Measurements from ENCODE around the gene ERAP2.

ERAP2 gene

GRCh38 chr5:96932026-96932425 is 55.7 kb downstream of the ERAP2 start:
- no peak for DNase-seq (ENCODE audit: low read depth)

GRCh38 chr5:96933764-96934707 is 57.7 kb downstream of the ERAP2 start:
- DNase-seq (ENCODE audit: low read depth) = no peak

DNA sequence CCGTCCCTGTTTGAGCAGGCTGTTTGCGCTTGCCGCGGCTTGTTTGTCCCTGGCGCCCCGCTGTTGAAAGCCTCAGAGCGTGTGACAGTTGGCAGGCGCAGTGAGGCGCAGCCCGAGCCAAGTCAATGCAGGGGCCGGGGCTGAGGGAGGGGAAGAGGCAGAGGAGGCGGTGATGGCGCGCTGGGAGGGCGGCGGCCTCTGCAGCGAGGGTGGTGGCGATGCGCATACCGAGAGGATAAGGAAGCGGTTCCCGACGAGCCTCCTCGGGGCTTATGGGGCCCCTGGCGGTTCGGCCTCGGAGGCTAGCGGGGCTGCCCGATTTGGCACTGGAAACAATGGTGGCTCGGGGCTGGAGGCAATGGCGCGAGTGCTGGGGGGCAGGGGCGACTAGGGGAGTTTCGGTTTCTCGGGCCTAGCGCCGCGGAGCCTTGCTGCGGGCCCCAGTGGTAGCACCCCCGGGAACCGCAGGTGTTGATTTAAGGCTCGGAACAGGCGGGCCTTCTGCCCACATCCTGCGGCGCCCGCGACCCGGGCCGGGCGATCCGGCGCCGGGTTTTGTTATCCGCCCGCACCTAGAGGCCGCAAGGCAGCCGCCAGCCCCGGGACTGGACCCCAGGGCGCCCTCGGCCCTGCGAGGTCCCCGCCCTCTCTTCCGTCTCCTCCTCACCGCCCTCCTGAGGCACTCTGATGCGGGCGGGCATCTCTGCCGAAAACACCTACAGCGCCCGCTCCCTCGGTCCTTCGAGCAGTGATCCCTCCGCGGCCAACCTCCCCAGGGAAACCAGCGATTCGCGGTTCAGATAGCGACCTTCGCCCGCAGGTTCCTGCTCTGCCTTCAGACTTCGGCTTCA is 58.6 kb downstream of the ERAP2 start:
- peak; percentile 85 for DNase-seq (ENCODE audit: low read depth)

- DNase-seq (ENCODE audit: low read depth) = peak; percentile 94
Observed at GRCh38 chr5:96935559-96936430, 59.5 kb downstream of the ERAP2 start, which contains the start of gene LNPEP. Gene LNPEP (plus strand): TSS chr5:96936080. CDS start chr5:96936156, 76 bp downstream.

GRCh38 chr5:96936431-96937320 is 60.4 kb downstream of the ERAP2 start:
- DNase-seq (ENCODE audit: low read depth) = no peak

DNA sequence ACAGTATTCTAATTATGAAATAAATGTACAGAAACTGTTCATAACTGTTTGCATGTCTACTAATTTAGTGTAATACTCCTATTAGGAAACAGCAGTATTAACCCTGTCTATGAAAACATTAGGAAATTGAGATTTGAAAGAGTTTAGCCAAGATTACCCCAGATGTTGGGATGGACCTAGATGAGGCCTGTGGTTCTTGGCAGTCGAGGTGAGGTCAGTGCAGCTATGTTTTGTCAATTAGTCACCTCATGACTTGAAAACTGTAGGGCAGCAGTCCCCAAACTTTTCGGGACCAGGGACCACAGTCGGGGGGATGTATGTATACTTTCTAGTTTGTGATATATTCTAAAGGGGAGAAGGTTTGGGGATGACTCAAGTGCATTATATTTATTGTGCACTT is 64.3 kb downstream of the ERAP2 start:
- no peak for DNase-seq (ENCODE audit: low read depth)

- no peak for DNase-seq (ENCODE audit: low read depth)
Observed at GRCh38 chr5:96941140-96941539, 64.8 kb downstream of the ERAP2 start.

- no peak for DNase-seq (ENCODE audit: low read depth)
Observed at GRCh38 chr5:96942078-96942477, 65.8 kb downstream of the ERAP2 start.

DNA sequence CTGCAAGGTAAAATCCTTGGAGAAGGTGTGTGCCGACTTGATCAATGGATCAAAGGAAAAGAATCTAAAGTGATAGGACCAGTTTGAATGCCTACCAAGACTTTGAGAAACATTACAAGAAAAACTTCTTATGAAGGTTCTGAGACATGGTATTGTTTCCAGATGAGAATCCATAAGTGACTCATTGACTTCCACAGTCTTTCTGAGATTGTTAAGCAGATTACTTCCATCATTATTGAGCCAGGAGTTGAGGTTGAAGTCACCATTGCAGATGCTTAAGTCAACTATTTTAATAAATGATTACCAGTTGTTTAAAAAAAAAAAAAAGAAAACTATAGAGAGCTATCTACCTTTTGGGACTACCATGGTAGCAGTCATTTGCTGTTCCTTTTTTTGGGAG is 66.6 kb downstream of the ERAP2 start:
- DNase-seq (ENCODE audit: low read depth) = no peak

DNA sequence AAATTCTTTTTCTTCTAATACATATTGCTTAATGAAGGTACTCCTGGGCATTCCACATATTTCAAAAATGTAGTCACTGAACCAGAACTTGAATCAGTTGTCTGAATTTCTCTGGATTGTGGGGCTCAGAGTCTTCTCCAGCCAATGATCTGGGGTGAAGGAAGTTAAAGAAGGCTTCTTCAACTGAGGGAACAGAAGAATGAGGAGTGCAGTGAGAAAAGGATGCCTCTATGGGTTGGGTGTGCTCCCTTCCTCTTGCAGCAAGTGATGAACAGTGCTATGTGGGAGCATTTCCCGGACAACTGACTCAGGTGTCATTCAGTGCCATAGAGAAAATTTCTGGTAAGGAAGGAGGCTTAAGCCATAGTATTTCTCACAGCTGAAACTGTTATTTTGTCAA is 67.5 kb downstream of the ERAP2 start:
- no peak for DNase-seq (ENCODE audit: low read depth)

- DNase-seq (ENCODE audit: low read depth) = no peak
Observed at GRCh38 chr5:96945144-96945897, 69.0 kb downstream of the ERAP2 start.

GRCh38 chr5:96946381-96946780 is 70.1 kb downstream of the ERAP2 start:
- no peak for DNase-seq (ENCODE audit: low read depth)

- no peak for DNase-seq (ENCODE audit: low read depth)
Observed at GRCh38 chr5:96952118-96952750, 75.9 kb downstream of the ERAP2 start.

GRCh38 chr5:96952974-96953730 is 76.9 kb downstream of the ERAP2 start:
- DNase-seq (ENCODE audit: low read depth) = no peak

DNA sequence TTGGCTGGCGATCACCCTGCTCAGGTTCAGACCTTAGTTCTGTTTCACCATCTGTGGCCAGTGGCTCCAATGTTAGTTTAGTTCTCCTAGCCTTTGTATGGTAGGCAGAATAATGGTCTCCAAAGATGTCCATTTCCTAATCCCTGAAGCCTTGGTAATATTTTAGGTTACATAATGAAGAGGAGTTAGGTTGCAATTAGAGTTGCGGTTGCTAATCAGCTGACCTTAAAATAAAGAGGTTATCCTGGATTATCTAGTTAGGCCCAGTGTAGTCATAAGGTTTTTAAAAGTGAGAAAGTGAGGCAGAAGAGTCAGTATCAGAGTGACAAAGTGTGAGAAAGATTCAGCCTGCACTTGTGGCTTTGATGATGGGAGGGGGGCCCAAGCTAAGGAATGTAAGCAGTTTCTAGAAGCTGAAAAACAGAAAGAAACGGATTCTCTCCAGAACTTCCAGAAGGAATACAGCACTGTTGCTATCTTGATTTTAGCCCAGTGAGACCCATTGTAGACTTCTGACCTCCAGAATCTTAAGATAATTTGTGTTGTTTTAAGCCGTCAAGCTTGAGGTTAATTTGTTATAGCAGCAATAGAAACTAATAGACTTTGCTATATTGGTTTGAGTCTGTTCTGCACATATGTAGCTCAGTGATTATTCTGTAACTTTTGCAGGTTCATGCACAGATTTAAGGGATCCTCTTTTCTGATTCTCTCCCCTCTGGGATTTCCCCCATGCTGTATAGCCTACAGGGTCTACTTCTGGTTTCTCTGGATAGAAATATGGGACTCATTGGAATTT is 81.2 kb downstream of the ERAP2 start:
- DNase-seq (ENCODE audit: low read depth) = no peak

- no peak for DNase-seq (ENCODE audit: low read depth)
Observed at GRCh38 chr5:96958977-96959376, 82.7 kb downstream of the ERAP2 start.

DNA sequence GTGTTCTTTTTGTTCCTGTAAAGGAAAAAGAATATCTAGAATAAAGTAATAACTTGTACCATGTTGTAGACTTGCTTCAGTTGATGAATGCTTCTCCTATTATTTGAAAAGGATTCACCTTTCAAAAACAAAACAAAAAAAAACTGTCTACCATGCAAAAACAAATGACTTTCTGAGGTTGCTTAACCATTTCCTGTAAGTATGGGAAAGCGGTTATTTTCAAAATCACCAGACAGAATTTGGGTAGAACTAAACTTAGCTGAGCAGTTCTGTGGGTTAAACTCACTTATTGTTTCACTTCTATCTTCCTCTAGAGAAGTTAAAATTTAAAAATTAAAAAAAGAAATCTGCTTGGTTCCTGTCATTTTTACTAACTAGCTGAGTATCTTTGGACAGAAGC is 84.8 kb downstream of the ERAP2 start:
- DNase-seq (ENCODE audit: low read depth) = no peak

DNA sequence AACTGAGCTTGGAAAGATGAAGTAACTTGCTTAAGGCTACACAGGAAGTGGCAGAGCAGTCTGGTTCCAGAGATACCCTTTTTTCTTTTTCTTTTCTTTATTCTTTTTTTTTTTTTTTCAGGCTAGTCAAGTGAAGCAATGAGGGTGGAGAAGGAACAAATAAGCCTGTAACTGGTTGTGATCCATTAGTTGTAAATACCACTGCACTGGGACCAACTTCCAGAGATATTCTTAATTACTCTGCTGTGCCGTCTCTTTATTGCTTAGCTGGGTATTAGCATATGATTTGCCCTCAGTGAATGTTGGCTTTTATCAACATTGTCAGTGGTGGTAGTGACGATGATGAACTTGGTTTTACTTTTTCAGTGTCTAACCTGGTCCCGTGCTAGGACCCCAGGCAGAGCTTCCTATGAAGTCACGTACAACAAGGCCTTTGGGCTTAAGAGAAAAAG is 86.3 kb downstream of the ERAP2 start:
- no peak for DNase-seq (ENCODE audit: low read depth)

All from stromal cell of bone marrow (primary cell).